GM18870 (cell line): Measurements from ENCODE around the gene RAP2C.
"Not testable (repeated sequence)": the region's sequence is repeated elsewhere in the genome, so short reads cannot be mapped to it uniquely, and the experiment has no call there.

Experiments
- ATAC-seq: cut with Tn5 transposase; IDR thresholded peaks from one replicate; pipeline ENCODE4 v1.9.1; 2021; ENCODE audit warnings: moderate library complexity; ENCODE audit not compliant: unreplicated experiment

The RAP2C gene

GRCh38 chrX:132200976-132201375 lies 18.3 kb downstream of the RAP2C start:
- no peak for ATAC-seq

GRCh38 chrX:132199941-132200340 lies 19.3 kb downstream of the RAP2C start:
- ATAC-seq: no peak

DNA sequence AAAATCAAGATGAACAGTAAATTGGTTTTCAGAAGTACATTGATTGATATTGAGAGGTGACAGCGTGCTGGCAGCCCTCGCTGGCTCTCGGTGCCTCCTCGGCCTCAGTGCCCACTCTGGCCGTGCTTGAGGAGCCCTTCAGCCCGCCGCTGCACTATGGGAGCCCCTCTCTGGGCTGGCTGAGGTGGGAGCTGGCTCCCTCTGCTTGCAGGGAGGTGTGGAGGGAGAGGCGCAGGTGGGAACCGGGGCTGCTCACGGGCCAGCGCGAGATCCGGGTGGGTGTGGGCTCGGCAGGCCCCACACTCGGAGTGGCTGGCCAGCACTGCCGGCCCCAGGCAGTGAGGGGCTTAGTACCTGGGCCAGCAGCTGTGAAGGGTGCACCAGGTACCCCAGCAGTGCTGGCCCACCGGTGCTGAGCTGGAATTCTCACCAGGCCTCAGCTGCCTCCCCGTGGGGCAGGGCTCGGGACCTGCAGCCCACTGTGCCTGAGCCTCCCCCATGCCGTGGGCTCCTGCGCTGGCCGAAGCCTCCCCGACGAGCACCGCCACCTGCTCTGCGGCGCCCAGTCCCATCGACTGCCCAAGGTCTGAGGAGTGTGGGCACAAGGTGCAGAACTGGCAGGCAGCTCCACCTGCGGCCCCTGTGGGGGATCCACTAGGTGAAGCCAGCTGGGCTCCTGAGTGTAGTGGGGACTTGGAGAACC lies 25.2 kb downstream of the RAP2C start:
- ATAC-seq: no peak

GRCh38 chrX:132191938-132192337 lies 27.3 kb downstream of the RAP2C start:
- no peak for ATAC-seq

- ATAC-seq: no peak
Observed at GRCh38 chrX:132188175-132188574, 31.1 kb downstream of the RAP2C start.

DNA sequence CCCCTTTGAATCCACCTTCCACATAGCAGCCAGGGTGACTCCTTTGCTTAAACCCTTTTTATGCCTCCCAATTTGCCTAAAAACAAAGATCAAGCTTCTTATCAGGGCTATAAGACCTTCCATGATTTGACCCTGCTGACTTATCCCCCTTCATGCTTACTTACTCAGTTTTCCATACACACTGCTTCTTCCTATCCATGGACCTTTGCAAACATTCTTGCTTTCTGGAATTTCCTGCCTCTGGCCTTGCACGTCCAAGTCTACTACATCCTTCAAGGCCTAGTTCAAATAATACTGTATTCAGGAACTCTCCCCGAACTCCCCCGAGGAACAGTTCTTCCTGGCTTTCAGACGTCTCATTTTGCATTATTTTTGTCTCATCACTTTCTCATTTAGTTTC lies 31.8 kb downstream of the RAP2C start:
- no peak for ATAC-seq

- no peak for ATAC-seq
Observed at GRCh38 chrX:132184871-132185270, 34.4 kb downstream of the RAP2C start.

- ATAC-seq: no peak
Observed at GRCh38 chrX:132181364-132181763, 37.9 kb downstream of the RAP2C start.

DNA sequence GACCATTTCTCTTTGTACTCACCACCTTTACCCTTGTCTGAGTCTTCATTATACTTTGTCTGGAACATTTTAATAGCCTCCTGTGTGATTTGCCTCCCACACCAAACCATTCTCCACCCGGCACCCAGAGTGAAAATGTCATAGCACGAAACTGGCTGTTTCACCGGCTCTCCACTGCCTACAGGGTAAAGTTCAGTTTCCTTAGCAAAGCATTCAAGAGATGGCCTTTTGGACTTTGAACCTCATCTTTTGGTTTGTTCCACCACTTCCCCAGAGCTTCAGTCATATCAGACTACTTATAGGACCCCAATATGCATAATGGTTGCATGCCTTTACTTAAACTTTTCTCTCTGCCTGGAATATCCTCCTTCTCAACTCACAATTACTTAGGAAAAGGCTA lies 38.3 kb downstream of the RAP2C start:
- ATAC-seq: no peak

DNA sequence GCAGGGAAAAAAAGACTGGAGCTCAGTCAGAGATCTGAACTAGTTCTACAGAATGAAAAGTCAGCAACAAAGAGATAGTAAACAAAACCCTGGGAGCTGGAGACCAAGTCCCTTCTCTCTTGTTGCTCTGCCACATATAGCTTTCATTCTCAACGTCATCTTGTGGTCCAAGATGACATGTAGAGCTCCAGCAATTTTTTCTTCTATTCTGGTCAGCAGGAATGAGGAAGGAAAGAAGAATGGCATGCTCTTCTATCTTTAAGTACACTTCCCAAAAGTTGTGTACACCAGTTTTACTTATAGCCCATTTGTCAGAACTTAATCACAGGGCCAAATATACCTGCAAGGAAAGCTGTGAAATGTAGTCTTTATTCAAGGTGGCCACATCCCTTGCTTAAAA lies 45.6 kb downstream of the RAP2C start:
- ATAC-seq: no peak

- ATAC-seq: no peak
Observed at GRCh38 chrX:132171881-132172280, 47.4 kb downstream of the RAP2C start.

- ATAC-seq: no peak
Observed at GRCh38 chrX:132171478-132171877, 47.8 kb downstream of the RAP2C start.

- no peak for ATAC-seq
Observed at GRCh38 chrX:132169554-132169953, 49.7 kb downstream of the RAP2C start.

GRCh38 chrX:132165651-132166050 lies 53.6 kb downstream of the RAP2C start:
- no peak for ATAC-seq

DNA sequence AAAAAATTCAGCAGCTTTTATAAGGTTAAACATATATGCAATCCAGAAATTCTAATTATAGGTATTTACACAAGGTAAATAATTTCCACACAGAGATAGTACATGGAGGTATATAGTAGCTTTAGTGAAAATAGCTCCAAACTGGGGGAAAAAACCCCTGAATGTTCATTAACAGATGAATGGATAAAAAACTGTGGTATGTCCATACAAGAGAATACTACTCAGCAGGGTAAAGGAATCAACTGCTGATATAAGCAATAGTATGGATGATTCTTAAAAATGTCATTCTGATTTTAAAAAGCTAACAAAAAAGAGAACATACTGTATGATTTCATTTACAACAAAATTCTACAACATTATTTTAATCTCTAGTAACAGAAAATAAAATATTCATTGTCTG lies 54.2 kb downstream of the RAP2C start:
- no peak for ATAC-seq

- not testable (repeated sequence) for ATAC-seq
Observed at GRCh38 chrX:132163094-132163493, 56.2 kb downstream of the RAP2C start.

DNA sequence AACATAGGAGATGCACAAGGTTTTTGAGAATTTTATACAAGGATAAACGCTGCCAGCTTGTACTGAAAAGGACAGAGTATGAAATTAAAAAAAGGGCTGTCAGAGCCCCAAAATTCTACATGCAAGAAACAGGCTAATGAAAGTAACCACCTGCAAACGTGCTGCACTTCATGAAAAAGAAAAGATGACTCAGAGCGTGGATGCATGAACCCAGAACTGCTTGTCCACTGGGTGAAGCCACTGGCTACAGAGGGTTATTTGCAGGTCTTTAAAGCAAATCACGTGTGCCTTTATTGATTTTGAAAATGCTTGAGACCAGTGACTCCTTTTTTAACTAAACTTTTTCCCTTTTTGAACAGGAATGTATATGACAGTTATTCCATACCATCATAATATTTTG lies 66.1 kb downstream of the RAP2C start:
- ATAC-seq: no peak
